VCaP (cell line): Measurements from ENCODE around the gene LSAMP.

Experiments
- H3K27ac ChIP-seq: fragments of 450-650 bp; 2 replicates; pipeline ENCODE4 v1.5.1; 2017
- CTCF ChIP-seq: fragments of 450-650 bp; conservative IDR thresholded peaks from 2 replicates; pipeline ENCODE4 v1.5.1; 2017; ENCODE audit warnings: mild to moderate bottlenecking, moderate library complexity

LSAMP gene

GRCh38 chr3:115974940-115975339 is 470.3 kb downstream of the LSAMP start:
- no peak for TF ChIP-seq CTCF
- H3K27ac ChIP-seq, result no peak overlapping the region

GRCh38 chr3:115968871-115969270 is 476.4 kb downstream of the LSAMP start:
- no peak overlapping the region for H3K27ac ChIP-seq
- TF ChIP-seq CTCF, result no peak

- no peak for TF ChIP-seq CTCF
- H3K27ac ChIP-seq, result no peak overlapping the region
Observed at GRCh38 chr3:115961380-115961779, 483.9 kb downstream of the LSAMP start.

- H3K27ac ChIP-seq, result no peak overlapping the region
- TF ChIP-seq CTCF, result no peak
Observed at GRCh38 chr3:115960799-115961198, 484.5 kb downstream of the LSAMP start.

GRCh38 chr3:115958526-115958925 is 486.8 kb downstream of the LSAMP start:
- H3K27ac ChIP-seq, result no peak overlapping the region
- no peak for TF ChIP-seq CTCF

GRCh38 chr3:115947325-115947724 is 498.0 kb downstream of the LSAMP start:
- H3K27ac ChIP-seq, result no peak overlapping the region
- TF ChIP-seq CTCF, result no peak

GRCh38 chr3:115943579-115943978 is 501.7 kb downstream of the LSAMP start:
- no peak overlapping the region for H3K27ac ChIP-seq
- TF ChIP-seq CTCF, result no peak

GRCh38 chr3:115937054-115937453 is 508.2 kb downstream of the LSAMP start:
- TF ChIP-seq CTCF, result peak; percentile 80
- no peak overlapping the region for H3K27ac ChIP-seq
